ENCODE measurements around the gene SGCD.

SGCD gene

GRCh38 chr5:156421798-156422197 is 94.8 kb downstream of the SGCD start:
- no peak for TF ChIP-seq CTCF (IDR thresholded peaks at IDR 0.05; ENCODE audit: low read depth, low read length)
- Histone ChIP-seq H3K36me3 (no peaks in the 10 kb centered on the region), H3K27me3 (no peaks in the 10 kb centered on the region), H3K4me3 (ENCODE audit: low read depth, low read length) (no peak overlapping the region), H3K9me3 (no peaks in the 10 kb centered on the region; the same call in 1 of the 2 replicates), H3K4me1 (no peaks in the 10 kb centered on the region)
- no peak for DNase-seq

- H3K4me1 ChIP-seq, result no peaks in the 10 kb centered on the region
- TF ChIP-seq CTCF (IDR thresholded peaks at IDR 0.05; ENCODE audit: low read depth, low read length), result no peak
- H3K9me3 ChIP-seq, result no peaks in the 10 kb centered on the region; the same call in 1 of the 2 replicates
- no peaks in the 10 kb centered on the region for H3K27me3 ChIP-seq
- no peaks in the 10 kb centered on the region for H3K36me3 ChIP-seq
- no peak for DNase-seq
- no peak overlapping the region for H3K4me3 ChIP-seq (ENCODE audit: low read depth, low read length)
These were observed 96.6 kb downstream of the SGCD start for GRCh38 chr5:156423597-156423996.

GRCh38 chr5:156427315-156427714 is 100.4 kb downstream of the SGCD start:
- no peaks in the 10 kb centered on the region for H3K27me3 ChIP-seq
- H3K4me3 ChIP-seq (ENCODE audit: low read depth, low read length), result no peak overlapping the region
- H3K36me3 ChIP-seq, result no peaks in the 10 kb centered on the region
- DNase-seq, result no peak
- H3K4me1 ChIP-seq, result no peaks in the 10 kb centered on the region
- TF ChIP-seq CTCF (IDR thresholded peaks at IDR 0.05; ENCODE audit: low read depth, low read length), result no peak
- H3K9me3 ChIP-seq, result no peaks in the 10 kb centered on the region

GRCh38 chr5:156431956-156432829 is 105.2 kb downstream of the SGCD start:
- DNase-seq, result no peak
- Histone ChIP-seq H3K4me1 (no peaks in the 10 kb centered on the region), H3K27me3 (no peaks in the 10 kb centered on the region), H3K4me3 (ENCODE audit: low read depth, low read length) (no peak overlapping the region), H3K36me3 (no peaks in the 10 kb centered on the region), H3K9me3 (no peaks in the 10 kb centered on the region)
- no peak for TF ChIP-seq CTCF (IDR thresholded peaks at IDR 0.05; ENCODE audit: low read depth, low read length)

GRCh38 chr5:156432830-156433105 is 105.8 kb downstream of the SGCD start:
- no peak for DNase-seq
- H3K4me1 ChIP-seq, result no peaks in the 10 kb centered on the region
- no peak for TF ChIP-seq CTCF (IDR thresholded peaks at IDR 0.05; ENCODE audit: low read depth, low read length)
- H3K36me3 ChIP-seq, result no peaks in the 10 kb centered on the region
- H3K9me3 ChIP-seq, result no peaks in the 10 kb centered on the region
- no peak overlapping the region for H3K4me3 ChIP-seq (ENCODE audit: low read depth, low read length)
- no peaks in the 10 kb centered on the region for H3K27me3 ChIP-seq

GRCh38 chr5:156434471-156434870 is 107.5 kb downstream of the SGCD start:
- no peak for TF ChIP-seq CTCF (IDR thresholded peaks at IDR 0.05; ENCODE audit: low read depth, low read length)
- Histone ChIP-seq H3K27me3 (no peaks in the 10 kb centered on the region), H3K4me3 (ENCODE audit: low read depth, low read length) (no peak overlapping the region), H3K36me3 (no peaks in the 10 kb centered on the region), H3K4me1 (no peaks in the 10 kb centered on the region), H3K9me3 (no peaks in the 10 kb centered on the region)
- DNase-seq, result no peak

All from BE2C (cell line).